Neural cell (in vitro differentiated cells): ENCODE data around the gene FBXL17. TPM values are rescaled to one million over a fixed set of nuclear protein-coding genes. Genes with fewer than 3 reads are reported as not detected.

Source experiments
- H2AFZ ChIP-seq: fragments of 200-600, 300-800 bp; sonication (generic), shearing (Covaris generic); 2 replicates; pipeline ENCODE4 v1.6.0; 2014; ENCODE audit warnings: low read depth, mild to moderate bottlenecking, antibody characterized with exemption, low read length, moderate library complexity
- H3F3A ChIP-seq: fragments of 200-600 bp; shearing (Covaris generic); 2 replicates; pipeline ENCODE4 v1.6.1; 2016; ENCODE audit warnings: mild to moderate bottlenecking, moderate library complexity, mixed read lengths, antibody characterized with exemption, low read length; ENCODE audit not compliant: insufficient read depth, poor library complexity, severe bottlenecking
- H3K27ac ChIP-seq: fragments of 200-600, 300-800 bp; sonication (generic), shearing (Covaris generic); 2 replicates; pipeline ENCODE4 v1.5.1; 2014; ENCODE audit warnings: mild to moderate bottlenecking, low read length, moderate library complexity
- H3K27me3 ChIP-seq: fragments of 300-800, 200-600 bp; sonication (generic), shearing (Covaris generic); 2 replicates; pipeline ENCODE4 v1.6.0; 2014; ENCODE audit warnings: mild to moderate bottlenecking, low read depth, low read length, moderate library complexity; ENCODE audit not compliant: insufficient read depth
- H3K36me3 ChIP-seq: fragments of 300-800, 200-600 bp; sonication (generic), shearing (Covaris generic); 2 replicates; pipeline ENCODE4 v1.5.1; 2014; ENCODE audit warnings: mild to moderate bottlenecking, antibody characterized with exemption, low read length, moderate library complexity; ENCODE audit not compliant: insufficient read depth
- H3K4me2 ChIP-seq: fragments of 300-800, 200-600 bp; sonication (generic), shearing (Covaris generic); 2 replicates; pipeline ENCODE4 v1.6.0; 2014; ENCODE audit warnings: mild to moderate bottlenecking, low read length
- H3K4me3 ChIP-seq: fragments of 300-800, 200-600 bp; sonication (generic), shearing (Covaris generic); 2 replicates; pipeline ENCODE4 v1.5.1; 2014; ENCODE audit warnings: mild to moderate bottlenecking, low read length, moderate library complexity
- H3K79me2 ChIP-seq: fragments of 200-600 bp; shearing (Covaris generic); replicated peaks from 2 replicates; pipeline ENCODE4 v1.6.0; 2014; ENCODE audit warnings: mild to moderate bottlenecking, low read length, moderate library complexity; ENCODE audit not compliant: insufficient read depth
- H3K9ac ChIP-seq: fragments of 300-800, 200-600 bp; sonication (generic), shearing (Covaris generic); 2 replicates; pipeline ENCODE4 v1.6.1; 2016; ENCODE audit warnings: mild to moderate bottlenecking, low read length, mixed read lengths
- H3K9me2 ChIP-seq: fragments of 200-600 bp; shearing (Covaris generic); 2 replicates; pipeline ENCODE4 v1.6.1; 2016; ENCODE audit warnings: mild to moderate bottlenecking, low read length, mixed read lengths; ENCODE audit not compliant: insufficient read depth
- H3K9me3 ChIP-seq: fragments of 200-600, 300-800 bp; sonication (generic), shearing (Covaris generic); 2 replicates; pipeline ENCODE4 v1.6.1; 2016; ENCODE audit warnings: mild to moderate bottlenecking, mixed run types, low read length, moderate library complexity, mixed read lengths
- H4K20me1 ChIP-seq: fragments of 200-600 bp; shearing (Covaris generic); 2 replicates; pipeline ENCODE4 v1.6.1; 2016; ENCODE audit warnings: mild to moderate bottlenecking, mixed run types; ENCODE audit not compliant: insufficient read depth
- EP300 ChIP-seq: fragments of 450-650 bp; conservative IDR thresholded peaks from 2 replicates; pipeline ENCODE4 v1.6.1; 2014; ENCODE audit warnings: antibody characterized with exemption, mild to moderate bottlenecking, moderate library complexity; ENCODE audit not compliant: poor library complexity, severe bottlenecking
- EZH2 ChIP-seq: fragments of 200-600, 300-800 bp; shearing (Covaris generic), sonication (generic); IDR thresholded peaks from 2 replicates; pipeline ENCODE4 v1.6.1; 2014; ENCODE audit warnings: antibody characterized with exemption, low read length, borderline replicate concordance, mild to moderate bottlenecking; ENCODE audit not compliant: insufficient read depth, poor library complexity, severe bottlenecking
- MXI1 ChIP-seq: fragments of 450-650 bp; conservative IDR thresholded peaks from 2 replicates; pipeline ENCODE4 v1.6.1; 2014; ENCODE audit warnings: antibody characterized with exemption, mild to moderate bottlenecking; ENCODE audit not compliant: poor library complexity, severe bottlenecking
- POLR2AphosphoS5 ChIP-seq: IDR thresholded peaks from 2 replicates; pipeline ENCODE4 v1.6.1; 2012
- RAD21 ChIP-seq: fragments of 450-650 bp; conservative IDR thresholded peaks from 2 replicates; pipeline ENCODE4 v1.6.1; 2014; ENCODE audit warnings: antibody characterized with exemption, mild to moderate bottlenecking, moderate library complexity
- SMC3 ChIP-seq: fragments of 450-650 bp; conservative IDR thresholded peaks from 2 replicates; pipeline ENCODE4 v1.6.1; 2014; ENCODE audit warnings: antibody characterized with exemption, mild to moderate bottlenecking, moderate library complexity; ENCODE audit not compliant: poor library complexity
- TAF1 ChIP-seq: IDR thresholded peaks from 2 replicates; pipeline ENCODE4 v1.6.1; 2012; ENCODE audit warnings: low read depth
- polyA plus RNA-seq: library from polyadenylated mRNA; depleted of rRNA; stranded (reverse); fragments of >200 nt; gene quantifications from 2 replicates; pipeline ENCODE4 v1.2.3, GENCODE V29; 2014
- TF ChIP-seq, protein P1 (sequence below): IDR thresholded peaks from 2 replicates; pipeline ENCODE4 v1.6.1; 2012; ENCODE audit warnings: borderline replicate concordance
- TF ChIP-seq, protein P2 (sequence below): fragments of 450-650 bp; IDR thresholded peaks from 2 replicates; pipeline ENCODE4 v1.5.1; 2014; ENCODE audit warnings: antibody characterized with exemption, mild to moderate bottlenecking, moderate library complexity; ENCODE audit not compliant: poor library complexity, severe bottlenecking

Gene FBXL17
- polyA plus RNA-seq, 1 donor from 2014 or later: 19.6 TPM

DNA sequence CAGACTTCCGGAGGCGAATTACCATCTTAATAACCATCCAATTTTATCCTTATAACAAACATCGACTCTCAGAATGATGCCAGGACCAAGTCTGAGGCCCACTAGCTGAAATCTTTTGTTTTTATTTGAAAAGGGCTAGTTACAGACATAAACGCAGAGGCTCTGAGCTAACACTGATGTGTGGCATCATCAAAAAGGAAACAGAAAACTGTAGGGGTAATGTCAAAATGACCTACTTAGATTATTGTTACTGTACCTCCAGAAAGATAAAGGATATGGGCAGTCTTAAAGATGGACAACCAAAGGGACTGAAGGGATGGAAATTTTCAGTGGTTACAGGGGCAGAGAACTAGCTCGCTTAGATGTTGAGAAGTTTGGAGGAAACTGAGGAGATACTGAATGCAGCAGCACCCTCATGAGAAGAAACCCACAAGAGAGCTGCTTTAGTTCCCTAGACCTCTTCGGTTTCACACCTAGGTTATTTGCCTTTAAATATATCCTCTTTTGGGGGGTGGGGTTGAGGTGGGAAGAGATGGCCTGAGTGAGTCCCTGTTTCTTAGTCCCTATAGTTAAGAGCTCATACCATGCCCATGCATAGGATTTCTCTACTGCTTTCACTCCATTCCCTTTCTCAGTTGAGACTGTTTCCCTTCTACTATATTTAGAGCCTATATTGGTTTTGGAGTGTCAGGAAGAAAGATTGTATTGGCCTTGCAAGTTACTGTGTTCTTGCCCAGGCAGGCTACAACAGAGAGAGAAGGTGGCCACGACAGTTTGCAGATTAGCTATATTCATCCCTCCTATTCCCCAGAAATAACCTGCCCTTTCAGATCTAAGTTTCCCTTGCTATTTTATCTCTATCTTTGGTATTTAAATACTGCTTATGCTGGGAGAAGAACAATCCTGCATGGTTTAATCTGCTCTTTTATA is 390.8 kb downstream of the FBXL17 start:
- Histone ChIP-seq H3K9me2 (no peaks in the 10 kb centered on the region), H3K27ac (no peak overlapping the region), H3K36me3 (no peaks in the 10 kb centered on the region), H4K20me1 (no peaks in the 10 kb centered on the region), H2AFZ (no peak overlapping the region), H3K9ac (no peak overlapping the region), H3K27me3 (no peaks in the 10 kb centered on the region), H3K79me2 (no peaks in the 10 kb centered on the region), H3F3A (peaks cover 6% of the 10 kb centered on the region), H3K9me3 (no peaks in the 10 kb centered on the region), H3K4me3 (no peak overlapping the region), H3K4me2 (no peak overlapping the region)
- TF ChIP-seq, protein P1, sequence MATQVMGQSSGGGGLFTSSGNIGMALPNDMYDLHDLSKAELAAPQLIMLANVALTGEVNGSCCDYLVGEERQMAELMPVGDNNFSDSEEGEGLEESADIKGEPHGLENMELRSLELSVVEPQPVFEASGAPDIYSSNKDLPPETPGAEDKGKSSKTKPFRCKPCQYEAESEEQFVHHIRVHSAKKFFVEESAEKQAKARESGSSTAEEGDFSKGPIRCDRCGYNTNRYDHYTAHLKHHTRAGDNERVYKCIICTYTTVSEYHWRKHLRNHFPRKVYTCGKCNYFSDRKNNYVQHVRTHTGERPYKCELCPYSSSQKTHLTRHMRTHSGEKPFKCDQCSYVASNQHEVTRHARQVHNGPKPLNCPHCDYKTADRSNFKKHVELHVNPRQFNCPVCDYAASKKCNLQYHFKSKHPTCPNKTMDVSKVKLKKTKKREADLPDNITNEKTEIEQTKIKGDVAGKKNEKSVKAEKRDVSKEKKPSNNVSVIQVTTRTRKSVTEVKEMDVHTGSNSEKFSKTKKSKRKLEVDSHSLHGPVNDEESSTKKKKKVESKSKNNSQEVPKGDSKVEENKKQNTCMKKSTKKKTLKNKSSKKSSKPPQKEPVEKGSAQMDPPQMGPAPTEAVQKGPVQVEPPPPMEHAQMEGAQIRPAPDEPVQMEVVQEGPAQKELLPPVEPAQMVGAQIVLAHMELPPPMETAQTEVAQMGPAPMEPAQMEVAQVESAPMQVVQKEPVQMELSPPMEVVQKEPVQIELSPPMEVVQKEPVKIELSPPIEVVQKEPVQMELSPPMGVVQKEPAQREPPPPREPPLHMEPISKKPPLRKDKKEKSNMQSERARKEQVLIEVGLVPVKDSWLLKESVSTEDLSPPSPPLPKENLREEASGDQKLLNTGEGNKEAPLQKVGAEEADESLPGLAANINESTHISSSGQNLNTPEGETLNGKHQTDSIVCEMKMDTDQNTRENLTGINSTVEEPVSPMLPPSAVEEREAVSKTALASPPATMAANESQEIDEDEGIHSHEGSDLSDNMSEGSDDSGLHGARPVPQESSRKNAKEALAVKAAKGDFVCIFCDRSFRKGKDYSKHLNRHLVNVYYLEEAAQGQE: no peak
- TF ChIP-seq SMC3 (no peak), MXI1 (no peak), POLR2AphosphoS5 (no peak), EZH2 (no peak), TAF1 (no peak), EP300 (no peak), RAD21 (no peak)
- TF ChIP-seq, protein P2, sequence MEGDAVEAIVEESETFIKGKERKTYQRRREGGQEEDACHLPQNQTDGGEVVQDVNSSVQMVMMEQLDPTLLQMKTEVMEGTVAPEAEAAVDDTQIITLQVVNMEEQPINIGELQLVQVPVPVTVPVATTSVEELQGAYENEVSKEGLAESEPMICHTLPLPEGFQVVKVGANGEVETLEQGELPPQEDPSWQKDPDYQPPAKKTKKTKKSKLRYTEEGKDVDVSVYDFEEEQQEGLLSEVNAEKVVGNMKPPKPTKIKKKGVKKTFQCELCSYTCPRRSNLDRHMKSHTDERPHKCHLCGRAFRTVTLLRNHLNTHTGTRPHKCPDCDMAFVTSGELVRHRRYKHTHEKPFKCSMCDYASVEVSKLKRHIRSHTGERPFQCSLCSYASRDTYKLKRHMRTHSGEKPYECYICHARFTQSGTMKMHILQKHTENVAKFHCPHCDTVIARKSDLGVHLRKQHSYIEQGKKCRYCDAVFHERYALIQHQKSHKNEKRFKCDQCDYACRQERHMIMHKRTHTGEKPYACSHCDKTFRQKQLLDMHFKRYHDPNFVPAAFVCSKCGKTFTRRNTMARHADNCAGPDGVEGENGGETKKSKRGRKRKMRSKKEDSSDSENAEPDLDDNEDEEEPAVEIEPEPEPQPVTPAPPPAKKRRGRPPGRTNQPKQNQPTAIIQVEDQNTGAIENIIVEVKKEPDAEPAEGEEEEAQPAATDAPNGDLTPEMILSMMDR: no peak

DNA sequence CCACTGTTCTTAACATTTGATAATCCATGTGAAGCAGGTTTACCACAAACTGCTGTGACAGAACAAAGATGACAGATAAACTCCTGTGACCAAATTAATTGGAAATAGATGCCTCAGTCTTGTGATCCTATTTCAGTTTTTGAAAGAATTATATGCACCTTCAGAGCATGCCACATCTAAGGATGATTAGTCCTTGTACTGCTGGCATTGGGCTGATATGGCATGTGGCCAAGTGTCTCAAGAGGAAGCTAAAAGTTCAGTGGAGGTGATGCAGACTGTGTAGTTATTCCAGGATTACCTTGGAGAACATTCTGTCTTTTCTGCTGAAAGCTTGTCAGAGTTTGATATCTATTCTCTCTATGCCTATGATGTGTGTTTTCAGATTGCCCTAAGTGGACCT is 396.8 kb downstream of the FBXL17 start:
- Histone ChIP-seq H3K4me2 (no peak overlapping the region), H3K9me3 (no peaks in the 10 kb centered on the region), H3F3A (peaks cover 6% of the 10 kb centered on the region), H4K20me1 (no peaks in the 10 kb centered on the region), H3K79me2 (no peaks in the 10 kb centered on the region), H3K9ac (no peak overlapping the region), H2AFZ (no peak overlapping the region), H3K9me2 (no peaks in the 10 kb centered on the region), H3K4me3 (no peak overlapping the region), H3K36me3 (no peaks in the 10 kb centered on the region), H3K27me3 (no peaks in the 10 kb centered on the region), H3K27ac (no peak overlapping the region)
- TF ChIP-seq, protein P1: no peak
- TF ChIP-seq TAF1 (no peak), EZH2 (no peak), RAD21 (no peak), SMC3 (no peak), EP300 (no peak), POLR2AphosphoS5 (no peak), MXI1 (no peak)
- TF ChIP-seq, protein P2: no peak
